ENCODE data around the gene SLC25A23. TPM values are rescaled to one million over a fixed set of nuclear protein-coding genes. Genes with fewer than 3 reads are reported as not detected.

Gene SLC25A23
- total RNA-seq, 1 donor from 2014 or later: 44.9 TPM

- Histone ChIP-seq H3K27ac (no peak overlapping the region), H3K36me3 (no peaks in the 10 kb centered on the region), H3K4me1 (no peaks in the 10 kb centered on the region), H3K27me3 (ENCODE audit: low read depth) (no peaks in the 10 kb centered on the region), H3K4me3 (no peak overlapping the region), H3K9me3 (no peaks in the 10 kb centered on the region)
- intact Hi-C loops (cut with DNase I): no loop called here
- TF ChIP-seq, protein P1, sequence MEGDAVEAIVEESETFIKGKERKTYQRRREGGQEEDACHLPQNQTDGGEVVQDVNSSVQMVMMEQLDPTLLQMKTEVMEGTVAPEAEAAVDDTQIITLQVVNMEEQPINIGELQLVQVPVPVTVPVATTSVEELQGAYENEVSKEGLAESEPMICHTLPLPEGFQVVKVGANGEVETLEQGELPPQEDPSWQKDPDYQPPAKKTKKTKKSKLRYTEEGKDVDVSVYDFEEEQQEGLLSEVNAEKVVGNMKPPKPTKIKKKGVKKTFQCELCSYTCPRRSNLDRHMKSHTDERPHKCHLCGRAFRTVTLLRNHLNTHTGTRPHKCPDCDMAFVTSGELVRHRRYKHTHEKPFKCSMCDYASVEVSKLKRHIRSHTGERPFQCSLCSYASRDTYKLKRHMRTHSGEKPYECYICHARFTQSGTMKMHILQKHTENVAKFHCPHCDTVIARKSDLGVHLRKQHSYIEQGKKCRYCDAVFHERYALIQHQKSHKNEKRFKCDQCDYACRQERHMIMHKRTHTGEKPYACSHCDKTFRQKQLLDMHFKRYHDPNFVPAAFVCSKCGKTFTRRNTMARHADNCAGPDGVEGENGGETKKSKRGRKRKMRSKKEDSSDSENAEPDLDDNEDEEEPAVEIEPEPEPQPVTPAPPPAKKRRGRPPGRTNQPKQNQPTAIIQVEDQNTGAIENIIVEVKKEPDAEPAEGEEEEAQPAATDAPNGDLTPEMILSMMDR (IDR thresholded peaks at IDR 0.05): no peak
- DNase-seq (no peak), ATAC-seq (no peak)
These were observed 17.4 kb downstream of the SLC25A23 start for GRCh38 chr19:6442087-6442688.

GRCh38 chr19:6440905-6441304 is 18.7 kb downstream of the SLC25A23 start:
- Histone ChIP-seq H3K4me3 (no peak overlapping the region), H3K27ac (no peak overlapping the region), H3K9me3 (no peaks in the 10 kb centered on the region), H3K4me1 (no peaks in the 10 kb centered on the region), H3K36me3 (no peaks in the 10 kb centered on the region), H3K27me3 (ENCODE audit: low read depth) (no peaks in the 10 kb centered on the region)
- intact Hi-C loops (cut with DNase I): no loop called here
- TF ChIP-seq, protein P1 (IDR thresholded peaks at IDR 0.05): no peak
- no peak for ATAC-seq
- DNase-seq: no peak

DNA sequence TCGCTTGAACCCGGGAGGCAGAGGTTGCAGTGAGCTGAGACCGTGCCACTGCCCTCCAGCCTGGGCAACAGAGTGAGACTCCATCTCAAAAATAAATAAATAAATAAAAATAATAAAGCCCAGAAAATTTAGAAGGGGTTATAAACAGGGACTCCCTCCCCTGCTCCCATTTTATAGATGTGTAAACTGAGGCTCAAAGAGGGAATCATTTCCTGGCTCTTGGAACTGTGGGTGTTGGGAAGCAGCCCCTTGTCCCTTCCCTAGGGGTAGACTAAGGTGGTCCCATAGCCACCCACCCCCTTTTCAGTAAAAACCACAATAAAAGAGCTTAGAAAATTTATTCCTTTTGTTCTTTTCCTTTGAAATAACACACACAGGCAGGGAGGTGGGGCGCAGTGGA is 19.8 kb downstream of the SLC25A23 start:
- TF ChIP-seq, protein P1 (IDR thresholded peaks at IDR 0.05): no peak
- H3K9me3 ChIP-seq: no peaks in the 10 kb centered on the region
- H3K4me1 ChIP-seq: no peaks in the 10 kb centered on the region
- no peaks in the 10 kb centered on the region for H3K36me3 ChIP-seq
- no peaks in the 10 kb centered on the region for H3K27me3 ChIP-seq (ENCODE audit: low read depth)
- ATAC-seq (no peak), DNase-seq (no peak)
- no peak overlapping the region for H3K4me3 ChIP-seq
- intact Hi-C loops (cut with DNase I): no loop called here
- no peak overlapping the region for H3K27ac ChIP-seq

- H3K9me3 ChIP-seq: no peaks in the 10 kb centered on the region
- DNase-seq: no peak
- ATAC-seq: no peak
- no peak within 1 kb of the TSS for H3K4me3 ChIP-seq
- intact Hi-C loops (cut with DNase I): no loop called here
- TF ChIP-seq, protein P1 (IDR thresholded peaks at IDR 0.05): no peak
- no peaks in the 10 kb centered on the region for H3K27me3 ChIP-seq (ENCODE audit: low read depth)
- H3K4me1 ChIP-seq: no peaks in the 10 kb centered on the region
- no peaks in the 10 kb centered on the region for H3K36me3 ChIP-seq
- H3K27ac ChIP-seq: no peak within 1 kb of the TSS
These were observed 25.9 kb downstream of the SLC25A23 start, which contains the start of gene SLC25A41 for GRCh38 chr19:6433663-6434062. SLC25A41 (minus strand) TSS chr19:6433763; CDS start chr19:6433693, 70 bp downstream.

- H3K9me3 ChIP-seq: no peaks in the 10 kb centered on the region
- H3K27ac ChIP-seq: no peak overlapping the region
- DNase-seq: no peak
- intact Hi-C loops (cut with DNase I): no loop called here
- H3K4me3 ChIP-seq: no peak overlapping the region
- no peaks in the 10 kb centered on the region for H3K36me3 ChIP-seq
- no peaks in the 10 kb centered on the region for H3K4me1 ChIP-seq
- no peak for ATAC-seq
- H3K27me3 ChIP-seq (ENCODE audit: low read depth): no peaks in the 10 kb centered on the region
- TF ChIP-seq, protein P1 (IDR thresholded peaks at IDR 0.05): no peak
These were observed 26.4 kb downstream of the SLC25A23 start for GRCh38 chr19:6433165-6433564.

All from lower lobe of right lung (tissue), 2 donors.